Astrocyte of the spinal cord (primary cell): ENCODE results near the gene SIAH1.

ENCODE experiments used
- DNase-seq: peaks from one replicate; pipeline ENCODE4 v3.0.0; 2011; ENCODE audit warnings: low read depth, low spot score
- H3K4me3 ChIP-seq: 2 replicates; pipeline ENCODE4 v1.5.1; 2011; ENCODE audit warnings: low read depth, mild to moderate bottlenecking, low read length, moderate library complexity
- in situ Hi-C: cut with HindIII; loops from 2 replicates; pipeline ENCODE4 v1.10.0; 2017; ENCODE audit warnings: low sequenced_read_pairs
- TF ChIP-seq, protein P1 (sequence below): IDR thresholded peaks from 2 replicates; pipeline ENCODE4 v1.5.1; 2012; ENCODE audit warnings: low read depth, mild to moderate bottlenecking, low read length, inconsistent platforms

Gene SIAH1

DNA sequence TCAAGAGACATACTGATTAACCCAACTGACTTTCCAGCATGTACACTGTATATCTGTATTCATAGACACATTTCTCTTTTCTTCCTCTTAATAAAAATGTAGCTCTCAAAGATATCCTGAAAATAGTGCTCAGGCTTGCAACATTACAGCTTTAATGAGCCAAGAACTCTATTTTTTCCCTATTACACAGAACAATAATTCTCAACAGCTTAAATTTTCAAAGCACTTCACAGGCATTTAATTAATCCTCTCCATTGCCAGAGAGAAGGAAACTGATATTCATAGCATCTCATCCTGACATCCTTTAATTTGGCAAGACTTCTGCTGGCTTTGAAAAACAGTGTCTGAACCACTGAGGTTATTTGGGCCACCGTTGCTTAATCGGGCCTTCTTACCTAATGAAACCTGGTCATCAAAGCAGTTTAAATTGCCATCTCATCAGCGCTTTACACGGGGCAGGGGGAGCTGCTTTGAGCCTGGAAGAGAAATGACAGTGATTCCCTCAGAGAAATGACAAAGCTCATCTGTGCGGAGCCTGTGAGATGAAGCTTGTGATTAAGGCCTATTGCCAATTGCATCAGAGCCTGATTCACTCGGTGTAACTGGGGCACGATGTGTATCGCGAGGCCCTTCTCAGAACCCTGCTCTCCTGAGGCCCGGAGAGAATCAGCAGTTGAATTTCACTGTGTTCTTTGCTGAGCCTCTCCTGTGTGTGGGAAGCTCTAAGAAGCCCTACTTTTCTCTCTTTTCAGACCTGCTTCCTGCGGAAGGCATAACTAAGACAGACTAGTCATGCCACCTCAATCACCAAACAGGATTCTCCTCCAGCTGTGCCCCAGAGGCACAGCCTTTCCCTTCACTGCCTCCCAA lies 8.5 kb upstream of the SIAH1 start:
- TF ChIP-seq, protein P1, sequence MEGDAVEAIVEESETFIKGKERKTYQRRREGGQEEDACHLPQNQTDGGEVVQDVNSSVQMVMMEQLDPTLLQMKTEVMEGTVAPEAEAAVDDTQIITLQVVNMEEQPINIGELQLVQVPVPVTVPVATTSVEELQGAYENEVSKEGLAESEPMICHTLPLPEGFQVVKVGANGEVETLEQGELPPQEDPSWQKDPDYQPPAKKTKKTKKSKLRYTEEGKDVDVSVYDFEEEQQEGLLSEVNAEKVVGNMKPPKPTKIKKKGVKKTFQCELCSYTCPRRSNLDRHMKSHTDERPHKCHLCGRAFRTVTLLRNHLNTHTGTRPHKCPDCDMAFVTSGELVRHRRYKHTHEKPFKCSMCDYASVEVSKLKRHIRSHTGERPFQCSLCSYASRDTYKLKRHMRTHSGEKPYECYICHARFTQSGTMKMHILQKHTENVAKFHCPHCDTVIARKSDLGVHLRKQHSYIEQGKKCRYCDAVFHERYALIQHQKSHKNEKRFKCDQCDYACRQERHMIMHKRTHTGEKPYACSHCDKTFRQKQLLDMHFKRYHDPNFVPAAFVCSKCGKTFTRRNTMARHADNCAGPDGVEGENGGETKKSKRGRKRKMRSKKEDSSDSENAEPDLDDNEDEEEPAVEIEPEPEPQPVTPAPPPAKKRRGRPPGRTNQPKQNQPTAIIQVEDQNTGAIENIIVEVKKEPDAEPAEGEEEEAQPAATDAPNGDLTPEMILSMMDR = no peak
- in situ Hi-C loops = no loop called here
- DNase-seq = no peak

DNA sequence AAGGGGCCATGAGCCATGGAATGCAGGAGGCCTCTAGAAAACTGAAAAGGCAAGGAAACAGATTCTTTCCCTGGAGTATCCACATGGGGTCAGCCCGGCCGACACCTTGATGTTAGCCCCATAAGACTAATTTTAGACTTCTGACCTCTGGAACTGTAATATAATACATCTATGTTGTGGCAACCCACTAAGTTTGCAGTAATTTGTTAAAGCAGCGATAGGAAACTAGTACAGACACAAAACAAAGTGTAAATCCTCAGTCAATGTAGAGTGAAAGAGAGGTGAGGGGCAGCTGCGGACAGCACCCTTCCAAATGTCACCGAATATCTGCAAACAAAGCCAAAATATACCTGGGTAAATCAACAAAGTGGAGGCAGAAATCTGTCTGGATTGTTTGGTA lies 7.2 kb upstream of the SIAH1 start:
- no peak for DNase-seq
- in situ Hi-C loops = no loop called here
- no peak overlapping the region for H3K4me3 ChIP-seq
- TF ChIP-seq, protein P1 = no peak

More for the DNA sequence above, 8.5 kb upstream of the SIAH1 start:
- no peak overlapping the region for H3K4me3 ChIP-seq

DNA sequence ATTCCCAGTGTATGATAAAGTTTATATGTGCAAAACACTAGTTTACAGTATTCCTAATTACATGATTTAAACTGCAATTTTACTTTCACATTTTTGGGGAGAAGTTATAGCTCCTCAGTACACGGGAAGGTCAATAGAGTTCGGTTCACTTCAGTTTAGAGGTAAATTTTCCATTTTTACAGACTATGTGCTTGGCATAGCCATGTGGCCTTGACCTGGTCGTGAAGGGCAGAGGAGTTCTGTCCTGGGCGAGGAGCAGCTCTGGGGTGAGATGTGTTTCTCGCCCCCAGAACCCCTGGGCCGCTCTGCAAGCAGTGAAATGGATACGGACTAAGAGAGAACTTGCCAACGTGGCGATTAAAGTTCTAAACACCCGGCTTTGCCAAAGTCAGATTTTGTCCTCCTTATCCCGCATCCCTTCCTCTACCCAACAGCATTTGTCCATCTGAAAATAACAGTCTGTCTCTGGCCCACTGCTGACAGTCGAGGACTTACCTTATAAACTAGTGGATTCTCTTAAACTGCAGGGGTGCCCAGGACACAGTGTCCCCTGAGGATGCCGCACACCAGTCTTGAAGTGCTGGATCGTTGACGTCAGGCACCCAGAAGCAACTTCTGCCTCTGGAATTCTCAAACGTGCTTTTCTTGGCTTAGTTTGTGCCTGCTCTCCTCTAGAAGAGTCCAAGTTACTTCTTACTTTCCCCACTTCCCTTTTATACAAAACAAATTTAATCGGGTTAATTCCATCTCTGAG lies 1.5 kb upstream of the SIAH1 start:
- DNase-seq = no peak
- TF ChIP-seq, protein P1 = no peak
- H3K4me3 ChIP-seq = no peak overlapping the region
- in situ Hi-C loops = no loop called here

DNA sequence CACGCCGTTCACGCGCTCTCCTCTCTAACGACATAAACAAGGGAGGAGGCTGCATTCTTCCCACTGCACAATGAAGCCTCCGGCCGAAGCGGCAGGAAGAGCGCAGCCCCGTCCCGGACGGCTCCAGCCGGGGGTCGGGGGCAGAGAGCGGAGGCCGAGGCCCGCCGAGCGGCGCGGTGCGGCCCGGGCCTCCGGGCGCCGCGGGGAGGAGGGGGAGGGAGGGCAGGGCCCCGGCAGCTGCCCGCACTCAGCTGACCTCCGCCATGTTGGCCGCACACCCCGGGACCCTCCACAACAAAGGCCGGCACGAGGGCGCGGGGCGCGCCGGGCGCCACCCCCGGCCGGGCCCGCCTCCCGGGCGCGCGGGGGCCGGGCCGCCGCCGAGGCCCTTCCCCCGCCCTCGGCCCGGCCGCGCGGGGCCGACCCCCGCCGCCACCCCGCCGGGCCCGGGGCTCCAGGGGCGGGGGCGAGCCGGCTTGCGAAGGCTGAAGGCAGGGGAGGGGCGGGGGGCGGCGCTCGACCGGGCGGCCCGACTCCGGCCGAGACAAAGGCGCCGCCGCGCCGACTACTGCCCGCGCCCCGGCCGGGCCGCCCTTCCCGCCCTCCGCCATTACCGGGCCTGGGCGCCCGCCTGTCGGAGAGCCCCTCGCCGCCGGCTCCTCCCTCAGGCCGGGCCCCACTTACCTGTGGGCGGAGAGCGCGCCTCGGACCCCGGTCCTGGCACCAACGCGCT lies 527 bp downstream of the SIAH1 start:
- in situ Hi-C loops = no loop called here
- H3K4me3 ChIP-seq = peak overlapping the region; percentile 76
- DNase-seq = peak; percentile 36
- TF ChIP-seq, protein P1 = no peak

DNA sequence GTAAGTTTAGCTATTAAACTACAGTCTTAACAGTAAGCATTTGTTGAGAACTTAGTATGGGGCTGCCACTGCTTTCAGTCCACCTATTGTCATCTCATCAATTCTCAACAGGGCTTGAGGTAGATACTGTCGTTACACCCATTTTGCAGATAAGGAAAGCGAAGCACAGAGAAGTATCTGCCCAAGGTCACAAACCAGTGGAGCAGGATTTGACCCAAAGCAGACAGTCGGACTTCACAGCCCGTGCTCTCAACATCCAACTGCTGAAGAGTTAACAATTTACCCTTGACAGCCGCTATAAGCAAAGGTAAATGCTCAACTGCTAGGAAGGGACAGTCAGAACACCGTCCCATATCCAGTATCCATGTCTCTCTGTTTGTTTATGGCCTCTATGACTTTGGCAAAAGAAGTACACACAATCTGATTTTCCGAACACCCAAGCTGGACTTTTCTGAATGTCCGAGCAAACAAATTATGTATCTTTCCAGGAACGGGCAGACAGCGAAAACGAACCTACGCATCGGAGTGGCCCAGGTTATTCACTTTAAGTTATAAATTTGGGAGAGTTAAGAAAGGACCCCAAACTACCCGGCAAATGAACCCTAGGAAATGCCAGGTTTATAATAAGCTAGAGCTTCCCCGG lies 1.2 kb downstream of the SIAH1 start:
- TF ChIP-seq, protein P1 = no peak
- peak; percentile 42 for DNase-seq
- H3K4me3 ChIP-seq = peak overlapping the region; percentile 76
- in situ Hi-C loops = no loop called here
